ENCODE data around the gene NUDT2.

GRCh38 chr9:34366365-34366764 lies 37.0 kb downstream of the NUDT2 start:
- TF ChIP-seq CTCF (IDR thresholded peaks at IDR 0.05) (no peak), POLR2A (IDR thresholded peaks at IDR 0.05) (no peak)
